ENCODE results near the gene LAMA3. TPM values are rescaled to one million over a fixed set of nuclear protein-coding genes. Genes with fewer than 3 reads are reported as not detected.

The LAMA3 gene
- total RNA-seq, 1 experiment from 2014 or later: 0.44 TPM

GRCh38 chr18:23880931-23881617 is 191.8 kb downstream of the LAMA3 start:
- DNase-seq (ENCODE audit: low spot score): no peak
- in situ Hi-C loops (cut with HindIII; ENCODE audit: low sequenced_read_pairs): no loop called here

DNA sequence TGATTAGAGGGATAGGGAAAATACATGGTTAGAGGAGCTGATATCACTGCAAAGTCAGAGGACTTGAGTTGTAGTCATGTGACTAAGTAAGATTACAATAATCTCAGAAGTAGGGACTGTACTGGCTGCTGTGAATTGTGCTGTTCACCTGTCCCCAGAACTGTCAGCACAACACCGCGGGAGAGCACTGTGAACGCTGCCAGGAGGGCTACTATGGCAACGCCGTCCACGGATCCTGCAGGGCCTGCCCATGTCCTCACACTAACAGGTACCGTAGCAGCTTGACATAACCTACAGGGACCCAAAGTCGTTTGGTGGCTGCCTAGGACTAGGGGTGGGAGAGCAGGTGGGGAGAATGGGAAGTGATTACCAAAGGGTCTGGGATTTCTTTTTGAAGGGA is 192.5 kb downstream of the LAMA3 start:
- in situ Hi-C loops (cut with HindIII; ENCODE audit: low sequenced_read_pairs): no loop called here
- peak; percentile 55 for DNase-seq (ENCODE audit: low spot score)

DNA sequence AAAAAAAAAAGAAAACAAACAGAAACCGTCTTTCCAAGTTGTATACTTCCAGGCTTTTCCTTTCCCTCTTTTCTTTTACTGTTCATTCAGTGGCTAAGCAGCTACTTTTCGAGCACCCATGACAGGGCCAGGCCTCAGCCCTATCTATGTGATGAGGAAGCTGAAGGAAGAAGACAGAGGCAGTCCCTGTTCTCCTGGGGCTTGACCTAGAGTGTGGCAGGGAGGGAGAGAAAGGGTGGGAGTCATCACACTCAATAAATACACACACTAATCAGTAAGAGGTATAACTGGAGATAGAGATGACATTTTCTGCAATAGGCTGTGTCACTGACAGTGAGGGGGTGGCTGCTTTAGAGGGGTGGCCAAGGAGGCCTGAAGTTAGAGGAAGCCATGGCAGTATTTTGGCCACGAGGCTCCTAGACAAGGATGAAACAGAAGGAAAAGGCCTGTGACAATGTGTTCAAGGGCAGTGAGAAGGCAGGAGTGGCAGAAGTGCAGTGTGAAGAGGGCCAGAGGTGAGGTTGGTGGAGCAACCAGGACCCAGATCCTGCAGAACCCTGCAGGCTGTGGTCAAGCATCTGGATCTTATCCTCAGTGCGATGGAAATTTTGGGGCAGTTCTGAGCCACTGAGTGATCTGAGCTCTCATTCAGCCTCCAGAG is 193.5 kb downstream of the LAMA3 start:
- in situ Hi-C loops (cut with HindIII; ENCODE audit: low sequenced_read_pairs): no loop called here
- no peak for DNase-seq (ENCODE audit: low spot score)

- DNase-seq (ENCODE audit: low spot score): no peak
- in situ Hi-C loops (cut with HindIII; ENCODE audit: low sequenced_read_pairs): no loop called here
Observed at GRCh38 chr18:23883277-23883790, 194.1 kb downstream of the LAMA3 start.

- DNase-seq (ENCODE audit: low spot score): no peak
Observed at GRCh38 chr18:23884681-23885375, 195.6 kb downstream of the LAMA3 start.

GRCh38 chr18:23885750-23886149 is 196.5 kb downstream of the LAMA3 start:
- no peak for DNase-seq (ENCODE audit: low spot score)
- in situ Hi-C loops (cut with HindIII; ENCODE audit: low sequenced_read_pairs): no loop called here

More at GRCh38 chr18:23884681-23885375, 195.6 kb downstream of the LAMA3 start:
- in situ Hi-C loops (cut with HindIII; ENCODE audit: low sequenced_read_pairs): no loop called here

- in situ Hi-C loops (cut with HindIII; ENCODE audit: low sequenced_read_pairs): no loop called here
- DNase-seq (ENCODE audit: low spot score): no peak
Observed at GRCh38 chr18:23887035-23887434, 197.8 kb downstream of the LAMA3 start.

DNA sequence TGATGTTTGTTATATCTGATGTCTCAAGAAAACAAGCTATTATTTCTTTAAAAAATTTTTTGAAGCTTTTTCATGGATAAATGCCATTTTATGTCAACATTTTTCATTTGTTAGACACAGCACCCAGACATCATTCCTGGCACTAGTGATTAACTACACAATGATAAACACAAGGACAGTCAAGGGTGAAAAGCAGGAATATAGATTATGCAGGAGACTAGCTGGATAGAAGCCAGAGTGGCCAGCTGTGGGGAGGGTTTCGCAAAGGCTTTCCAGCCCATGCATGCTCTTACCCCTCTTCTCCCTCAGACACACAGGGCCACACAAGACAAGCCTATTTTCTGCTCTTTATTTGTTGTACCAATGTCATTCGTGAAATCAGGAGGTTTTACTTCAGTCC is 198.2 kb downstream of the LAMA3 start:
- DNase-seq (ENCODE audit: low spot score): no peak
- in situ Hi-C loops (cut with HindIII; ENCODE audit: low sequenced_read_pairs): no loop called here

DNA sequence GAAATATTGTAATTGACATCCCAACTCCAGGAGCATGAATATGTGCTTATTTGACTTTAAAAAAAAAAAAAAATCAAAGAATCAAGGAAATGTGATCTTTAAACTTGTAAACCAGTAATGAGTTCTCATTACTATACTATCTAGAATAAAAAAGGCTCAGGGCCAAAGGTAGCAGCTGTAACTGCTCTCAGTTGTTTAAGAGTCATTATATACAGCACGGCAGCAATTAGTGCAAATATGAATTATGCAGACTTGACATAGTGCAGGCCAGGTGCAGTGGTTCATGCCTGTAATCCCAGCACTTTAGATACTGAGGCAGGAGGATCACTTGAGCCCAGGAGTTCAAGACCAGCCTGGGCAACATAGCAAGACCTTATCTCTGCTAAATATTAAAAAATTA is 199.6 kb downstream of the LAMA3 start:
- in situ Hi-C loops (cut with HindIII; ENCODE audit: low sequenced_read_pairs): no loop called here
- no peak for DNase-seq (ENCODE audit: low spot score)

DNA sequence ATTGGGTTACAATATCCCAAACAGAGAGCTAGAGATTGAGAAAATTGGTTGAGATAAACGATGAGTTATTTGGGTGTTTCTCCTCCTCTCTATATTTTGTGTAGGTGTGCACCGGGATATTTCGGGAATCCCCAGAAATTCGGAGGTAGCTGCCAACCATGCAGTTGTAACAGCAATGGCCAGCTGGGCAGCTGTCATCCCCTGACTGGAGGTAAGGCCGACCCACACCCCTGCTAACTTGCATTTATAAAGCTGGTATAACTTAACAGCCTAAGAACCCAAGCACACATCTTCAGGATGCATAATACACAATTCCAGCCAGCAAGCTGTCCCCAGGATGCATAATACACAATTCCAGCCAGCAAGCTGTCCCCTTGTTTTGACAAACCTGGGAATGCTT is 200.7 kb downstream of the LAMA3 start:
- no peak for DNase-seq (ENCODE audit: low spot score)
- in situ Hi-C loops (cut with HindIII; ENCODE audit: low sequenced_read_pairs): no loop called here

DNA sequence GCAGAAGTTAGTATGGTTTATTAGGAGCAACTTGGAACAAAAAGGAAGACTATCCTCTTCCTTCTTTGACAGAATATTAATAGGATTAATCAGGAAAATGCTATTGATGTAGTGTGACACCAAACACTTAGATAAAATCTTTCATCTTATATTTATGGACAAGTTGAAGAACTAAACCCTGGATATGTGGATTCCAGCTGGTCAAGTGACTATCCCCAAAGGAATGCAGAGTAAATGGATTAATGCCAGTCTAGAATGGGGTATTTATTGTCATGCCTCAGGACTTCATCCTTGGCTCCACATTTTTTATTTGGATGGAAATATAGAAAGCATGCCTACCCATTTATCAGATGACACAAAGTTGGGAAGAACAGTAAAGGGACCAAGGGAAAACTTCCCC is 201.3 kb downstream of the LAMA3 start:
- in situ Hi-C loops (cut with HindIII; ENCODE audit: low sequenced_read_pairs): no loop called here
- no peak for DNase-seq (ENCODE audit: low spot score)

GRCh38 chr18:23893653-23894052 is 204.4 kb downstream of the LAMA3 start:
- DNase-seq (ENCODE audit: low spot score): no peak
- in situ Hi-C loops (cut with HindIII; ENCODE audit: low sequenced_read_pairs): no loop called here

DNA sequence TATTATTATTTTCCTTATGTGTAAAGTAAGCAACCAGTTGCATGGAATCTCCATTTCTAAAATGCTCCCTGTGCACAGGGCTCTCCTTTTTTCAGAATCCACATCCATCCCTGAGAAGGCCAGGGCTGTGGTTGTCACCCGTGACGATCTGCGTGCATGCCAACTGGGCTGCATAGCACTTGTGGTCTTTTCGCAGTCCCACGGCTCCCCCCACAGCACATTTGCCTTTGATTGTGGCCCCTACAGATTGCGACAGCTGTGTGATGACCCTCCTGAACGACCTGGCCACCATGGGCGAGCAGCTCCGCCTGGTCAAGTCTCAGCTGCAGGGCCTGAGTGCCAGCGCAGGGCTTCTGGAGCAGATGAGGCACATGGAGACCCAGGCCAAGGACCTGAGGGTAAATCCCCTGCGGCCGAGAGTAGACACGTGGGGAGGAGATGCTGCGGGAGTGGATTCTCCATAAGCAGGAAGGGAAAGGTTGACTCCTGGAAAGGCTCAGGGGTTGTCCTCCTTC is 205.5 kb downstream of the LAMA3 start:
- in situ Hi-C loops (cut with HindIII; ENCODE audit: low sequenced_read_pairs): no loop called here

DNA sequence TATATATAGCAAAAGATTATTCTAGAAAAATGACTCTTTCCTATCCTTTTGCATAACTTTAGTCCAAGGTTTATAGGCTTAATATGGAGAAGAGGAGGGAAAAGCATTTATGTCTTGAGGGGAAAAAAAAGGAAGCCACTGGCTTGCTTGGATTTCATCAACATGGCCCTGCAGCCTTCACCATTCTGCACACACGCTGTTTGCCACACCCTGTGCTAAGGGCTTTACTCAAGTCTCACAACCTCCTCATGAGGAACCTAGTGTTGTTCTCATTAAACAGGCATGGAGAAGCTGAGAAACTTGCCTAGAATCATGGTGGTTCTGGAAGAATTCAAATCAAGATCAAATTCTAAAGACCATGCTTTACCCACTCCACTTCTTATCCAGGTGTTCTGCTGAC is 208.0 kb downstream of the LAMA3 start:
- no peak for DNase-seq (ENCODE audit: low spot score)
- in situ Hi-C loops (cut with HindIII; ENCODE audit: low sequenced_read_pairs): no loop called here

More for the DNA sequence above, 205.5 kb downstream of the LAMA3 start:
- DNase-seq (ENCODE audit: low spot score): no peak

DNA sequence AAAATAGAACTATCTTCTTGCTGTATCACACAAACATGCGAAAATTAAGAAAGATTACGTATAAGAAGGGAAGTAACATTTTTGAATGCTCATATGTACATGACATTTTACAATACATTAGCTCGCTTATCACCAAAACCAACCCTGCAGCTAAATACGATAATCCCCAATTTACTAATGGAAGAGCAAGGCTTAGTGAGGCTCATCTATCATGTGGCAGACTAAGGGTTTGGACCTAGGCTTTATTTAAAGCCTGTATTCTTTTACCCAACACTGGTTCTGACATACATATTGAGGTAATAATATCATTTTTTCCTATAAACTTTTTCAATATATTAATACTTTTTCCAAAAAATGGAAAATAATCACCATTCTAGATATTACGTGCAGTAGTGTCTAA is 208.5 kb downstream of the LAMA3 start:
- in situ Hi-C loops (cut with HindIII; ENCODE audit: low sequenced_read_pairs): no loop called here
- no peak for DNase-seq (ENCODE audit: low spot score)

DNA sequence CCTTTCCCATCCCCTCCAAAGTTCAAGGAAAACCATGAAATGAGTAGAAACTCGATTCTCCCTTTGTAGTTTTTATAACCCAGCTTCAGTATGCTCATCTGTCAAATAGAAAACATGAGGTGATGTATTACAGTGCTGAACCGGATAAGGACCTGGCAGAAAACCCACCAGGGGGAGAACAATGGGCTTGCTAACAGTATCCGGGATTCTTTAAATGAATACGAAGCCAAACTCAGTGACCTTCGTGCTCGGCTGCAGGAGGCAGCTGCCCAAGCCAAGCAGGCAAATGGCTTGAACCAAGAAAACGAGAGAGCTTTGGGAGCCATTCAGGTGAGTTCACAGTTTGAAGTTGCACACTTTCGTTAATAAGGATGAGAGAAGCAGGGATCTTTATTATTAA is 211.7 kb downstream of the LAMA3 start:
- in situ Hi-C loops (cut with HindIII; ENCODE audit: low sequenced_read_pairs): no loop called here

GRCh38 chr18:23902396-23902795 is 213.1 kb downstream of the LAMA3 start:
- no peak for DNase-seq (ENCODE audit: low spot score)
- in situ Hi-C loops (cut with HindIII; ENCODE audit: low sequenced_read_pairs): no loop called here

More for the DNA sequence above, 211.7 kb downstream of the LAMA3 start:
- DNase-seq (ENCODE audit: low spot score): no peak

- in situ Hi-C loops (cut with HindIII; ENCODE audit: low sequenced_read_pairs): no loop called here
Observed at GRCh38 chr18:23903971-23904370, 214.7 kb downstream of the LAMA3 start.

DNA sequence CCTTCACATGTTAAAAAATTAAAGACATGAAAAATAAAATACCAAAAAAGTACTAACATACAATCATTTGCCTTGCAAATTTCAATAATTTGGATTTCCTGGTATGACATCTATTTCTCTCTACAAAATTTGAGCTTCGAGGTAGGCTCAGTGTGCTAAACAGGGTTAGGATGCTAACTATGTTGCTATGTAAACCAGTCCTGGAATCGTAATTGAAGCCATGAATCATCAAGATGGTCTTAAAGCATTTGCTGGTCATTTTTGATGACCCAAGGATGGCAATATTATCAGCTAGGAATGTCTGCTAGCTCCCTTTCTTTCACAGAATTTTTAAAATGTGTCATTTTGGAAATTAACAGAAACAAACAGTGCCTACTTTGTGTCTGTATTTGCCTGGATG is 217.4 kb downstream of the LAMA3 start:
- DNase-seq (ENCODE audit: low spot score): no peak
- in situ Hi-C loops (cut with HindIII; ENCODE audit: low sequenced_read_pairs): no loop called here

More at GRCh38 chr18:23903971-23904370, 214.7 kb downstream of the LAMA3 start:
- no peak for DNase-seq (ENCODE audit: low spot score)

- no peak for DNase-seq (ENCODE audit: low spot score)
- in situ Hi-C loops (cut with HindIII; ENCODE audit: low sequenced_read_pairs): no loop called here
Observed at GRCh38 chr18:23908827-23909226, 219.6 kb downstream of the LAMA3 start.
